ENCODE results near the gene SEPTIN10. TPM values are rescaled to one million over a fixed set of nuclear protein-coding genes. Genes with fewer than 3 reads are reported as not detected.

Gene SEPTIN10
- total and polyA plus RNA-seq, 2 of the 8 experiments (the other 6 are each of a cell fraction or from before 2014, with no cell fraction given), result 23.7 to 101 TPM

- no peak overlapping the region for H2AFZ ChIP-seq (ENCODE audit: low read length)
- no peak for DNase-seq (ENCODE audit: low read depth in 1 of 2, low spot score in 2 of 2)
Measured at GRCh38 chr2:109493176-109493935, 120.4 kb downstream of the SEPTIN10 start.

More at GRCh38 chr2:109493176-109493935, 120.4 kb downstream of the SEPTIN10 start:
- 0 out of 2 replicates have a peak overlapping the region, but pooled peaks have one; percentile 32 for H2BK20ac ChIP-seq (ENCODE audit: low read length)
- H3K27ac ChIP-seq (ENCODE audit: low read depth, low read length), result no peak overlapping the region
- FAIRE-seq, result no peak
- H4K91ac ChIP-seq (replicated peaks; ENCODE audit: insufficient read length, low read length), result no peak overlapping the region
- H3K4me1 ChIP-seq (replicated peaks in 1 of 4; ENCODE audit: control insufficient read depth in 3 of 4, insufficient read depth in 4 of 4, low read length in 3 of 4), result no peaks in the 10 kb centered on the region
- H3K79me1 ChIP-seq (ENCODE audit: low read depth, low read length), result no peaks in the 10 kb centered on the region
- H2BK12ac ChIP-seq (ENCODE audit: low read depth, low read length), result no peak overlapping the region
- ChIA-PET POLR2A (ENCODE audit: partially characterized antibody) (no interaction called here), CTCF (ENCODE audit: partially characterized antibody) (no interaction called here)
- no peak overlapping the region for H3K14ac ChIP-seq (ENCODE audit: insufficient read length)
- TF ChIP-seq JUN (IDR thresholded peaks at IDR 0.05; ENCODE audit: low read depth, low read length), result no peak
- TF ChIP-seq TAF1 (IDR thresholded peaks at IDR 0.05; ENCODE audit: low read depth, low read length), result no peak
- H3K36me3 ChIP-seq (ENCODE audit: control insufficient read depth in 2 of 4, insufficient read depth in 4 of 4, low read length in 3 of 4), result no peaks in the 10 kb centered on the region
- H4K5ac ChIP-seq (ENCODE audit: insufficient read length, low read depth, low read length), result no peak overlapping the region
- H3K79me2 ChIP-seq (ENCODE audit: control insufficient read depth in 1 of 2, insufficient read depth in 2 of 2, low read length in 2 of 2), result no peaks in the 10 kb centered on the region
- H2BK15ac ChIP-seq (ENCODE audit: low read length), result no peak overlapping the region
- H3K4me2 ChIP-seq (ENCODE audit: insufficient read depth in 1 of 2, low read depth in 2 of 2, low read length in 2 of 2), result no peak overlapping the region
- peaks cover 10% of the 10 kb centered on the region; the same call in 1 of the 2 replicates for H3K23me2 ChIP-seq (ENCODE audit: low read depth, low read length)
- no peak overlapping the region for H2BK120ac ChIP-seq (replicated peaks; ENCODE audit: low read depth, low read length)
- H3K9me3 ChIP-seq (ENCODE audit: insufficient read depth in 2 of 2, low read depth in 1 of 2, low read length in 1 of 2), result no peaks in the 10 kb centered on the region
- H3K27me3 ChIP-seq (replicated peaks in 1 of 4; ENCODE audit: control insufficient read depth in 3 of 4, extremely low read depth in 1 of 4, insufficient read depth in 3 of 4, low read length in 3 of 4), result no peaks in the 10 kb centered on the region
- no peak overlapping the region for H3K23ac ChIP-seq (ENCODE audit: insufficient read length)
- H4K8ac ChIP-seq (ENCODE audit: extremely low read depth, insufficient read depth, low read length), result no peak overlapping the region
- peak overlapping the region; percentile 72 for H3K4ac ChIP-seq (replicated peaks; ENCODE audit: insufficient read length, low read depth, low read length)
- no peak overlapping the region for H3K4me3 ChIP-seq (ENCODE audit: extremely low read depth in 1 of 4, insufficient read depth in 2 of 4, low read depth in 3 of 4, low read length in 4 of 4)
- WGBS, 2 experiments (ENCODE audit: extremely low coverage in 1 of 2, insufficient coverage in 1 of 2, insufficient read length in 1 of 2, insufficient replicate concordance in 2 of 2, low coverage in 1 of 2, low lambda C conversion rate in 2 of 2, missing lambda C conversion rate in 1 of 2), result 94 to 100% methylated on average over 1 to 4 of the region's 4 CpGs
- peaks cover 0 to 8% of the 10 kb centered on the region in 2 experiments for H4K20me1 ChIP-seq (replicated peaks in 1 of 2; ENCODE audit: control insufficient read depth in 1 of 2, insufficient read depth in 2 of 2, low read length in 2 of 2)
- H3K18ac ChIP-seq (ENCODE audit: extremely low read depth, low read length), result no peak overlapping the region
- H3K56ac ChIP-seq (replicated peaks; ENCODE audit: insufficient read length, low read depth, low read length), result peak overlapping the region; percentile 84
- H2AK5ac ChIP-seq (ENCODE audit: low read depth, low read length), result peak overlapping the region; percentile 90; the same call in 1 of the 2 replicates
- no peak overlapping the region for H3K9ac ChIP-seq (replicated peaks in 1 of 4; ENCODE audit: extremely low read depth in 1 of 4, low read depth in 3 of 4, low read length in 3 of 4)
- H2BK5ac ChIP-seq (ENCODE audit: low read depth, low read length), result no peak overlapping the region; the same call in 1 of the 2 replicates

Other genes starting within 250 kb of the SEPTIN10 start
- 16.8 and 17.8 TPM in 2 replicates for gene SOWAHC, start 398 bp upstream of the SEPTIN10 start, total RNA-seq (2021; fragmentation: NEBNext Ultra II Directional; extraction: Animal tissue kit (Norgen Biotek cat#: 25700))
- 3.1 and 3.4 TPM in 2 replicates for gene SOWAHC, start 398 bp upstream of the SEPTIN10 start, polyA plus RNA-seq (2011; rRNA removed)
- 22.6 and 26.1 TPM in 2 replicates for gene RGPD5, start 180.3 kb upstream of the SEPTIN10 start, total RNA-seq (2021; fragmentation: NEBNext Ultra II Directional; extraction: Animal tissue kit (Norgen Biotek cat#: 25700))
- gene RGPD5, start 180.3 kb upstream of the SEPTIN10 start, polyA plus RNA-seq (2011; rRNA removed), result 2.7 and 2.9 TPM in 2 replicates

Data from H1 (cell line).